Endothelial cell of umbilical vein (primary cell): ENCODE measurements around the gene TP53RK. TPM values are rescaled to one million over a fixed set of nuclear protein-coding genes. Genes with fewer than 3 reads are reported as not detected.
A peak's percentile ranks its signal among the peaks of the same experiment; 100 is the strongest.

Source experiments
- BruUV-seq: library from RNA; stranded (reverse); fragments of 400-500 nt; replicated peaks from 2 replicates; lab custom pipeline; 2021; lab: Mats Ljungman, UMichigan
- CTCF ChIA-PET: fragments of 300-600, 350-600 bp; sonication (Branson Sonifier 250); formaldehyde crosslinking; loops from one replicate; lab custom pipeline; 2021; ENCODE audit warnings: antibody characterized with exemption, inconsistent platforms; lab: Charles Lee
- POLR2A ChIA-PET: fragments of 300-600, 350-600 bp; sonication (Branson Sonifier 250); formaldehyde crosslinking; loops from one replicate; lab custom pipeline; 2021; ENCODE audit warnings: antibody characterized with exemption, inconsistent platforms; lab: Charles Lee
- DNase-seq: peaks from one replicate; pipeline ENCODE4 v3.0.0-alpha.2; 2011; ENCODE audit warnings: low read depth, low spot score
- FAIRE-seq: peaks from 2 replicates; lab custom pipeline; 2011; peaks lifted over from hg19 to GRCh38; lab: Jason Lieb, UNC
- H2AFZ ChIP-seq: 2 replicates; pipeline ENCODE4 v1.6.0; 2012; ENCODE audit warnings: low read depth, low read length, control low read depth, inconsistent platforms
- H3K27ac ChIP-seq: 2 replicates; pipeline ENCODE4 v1.5.1; 2011; ENCODE audit warnings: low read depth, mild to moderate bottlenecking, control low read depth, low read length, moderate library complexity; ENCODE audit not compliant: insufficient read depth
- H3K27me3 ChIP-seq, 2 experiments: 2 replicates each; pipeline versions ENCODE4 v1.6.0 to v1.6.1; 2011; ENCODE audit warnings: low read length in 2 of 2, mixed read lengths in 1 of 2; ENCODE audit not compliant: control insufficient read depth in 2 of 2, insufficient read depth in 2 of 2
- H3K36me3 ChIP-seq, 2 experiments: 2 replicates in 1 of 2; 3 replicates in 1 of 2; pipeline ENCODE4 v1.5.1; 2011; ENCODE audit warnings: low read length in 2 of 2, mild to moderate bottlenecking in 1 of 2, moderate library complexity in 1 of 2; ENCODE audit not compliant: control insufficient read depth in 2 of 2, insufficient read depth in 2 of 2; ENCODE audit errors: extremely low read depth in 1 of 2
- H3K4me1 ChIP-seq: 3 replicates; pipeline ENCODE4 v1.5.1; 2011; ENCODE audit warnings: mild to moderate bottlenecking, low read length; ENCODE audit not compliant: control insufficient read depth, insufficient read depth; ENCODE audit errors: extremely low read depth
- H3K4me2 ChIP-seq: 2 replicates; pipeline ENCODE4 v1.6.1; 2011; ENCODE audit warnings: low read length, control low read depth, mixed read lengths; ENCODE audit not compliant: insufficient read depth
- H3K4me3 ChIP-seq, 3 experiments: fragments of 200-600 bp in 1 of 3; sonication (generic), shearing (Covaris generic) in 1 of 3; replicated peaks in 1 of 3; 2 replicates each; pipeline ENCODE4 v1.5.1; 2011 to 2016; ENCODE audit warnings: control low read depth in 3 of 3, low read length in 3 of 3, mild to moderate bottlenecking in 2 of 3, inconsistent platforms in 1 of 3, low read depth in 1 of 3, moderate library complexity in 1 of 3; ENCODE audit not compliant: insufficient read depth in 1 of 3
- H3K79me2 ChIP-seq: 2 replicates; pipeline ENCODE4 v1.6.0; 2012; ENCODE audit warnings: low read length, inconsistent platforms; ENCODE audit not compliant: control insufficient read depth, insufficient read depth
- H3K9ac ChIP-seq: replicated peaks from 2 replicates; pipeline ENCODE3; 2011; ENCODE audit warnings: low read length, control low read depth; ENCODE audit not compliant: insufficient read depth; ENCODE audit errors: extremely low read depth
- H3K9me1 ChIP-seq: replicated peaks from 3 replicates; pipeline ENCODE4 v1.6.0; 2011; ENCODE audit warnings: mild to moderate bottlenecking, low read length; ENCODE audit not compliant: control insufficient read depth, insufficient read depth; ENCODE audit errors: extremely low read depth
- H3K9me3 ChIP-seq: replicated peaks from 2 replicates; pipeline ENCODE4 v1.5.1; 2012; ENCODE audit warnings: low read length, inconsistent platforms; ENCODE audit not compliant: control insufficient read depth, insufficient read depth
- H4K20me1 ChIP-seq: replicated peaks from 2 replicates; pipeline ENCODE3; 2011; ENCODE audit warnings: mild to moderate bottlenecking, low read length; ENCODE audit not compliant: control insufficient read depth, insufficient read depth; ENCODE audit errors: extremely low read depth
- EZH2 ChIP-seq: IDR thresholded peaks from 2 replicates; pipeline ENCODE4 v1.6.1; 2012; ENCODE audit warnings: borderline replicate concordance, low read depth, mild to moderate bottlenecking, moderate library complexity, low read length, inconsistent platforms; ENCODE audit not compliant: severe bottlenecking
- FOS ChIP-seq: IDR thresholded peaks from 2 replicates; pipeline ENCODE4 v1.6.1; 2011; ENCODE audit warnings: mild to moderate bottlenecking, low read length, moderate library complexity, borderline replicate concordance; ENCODE audit not compliant: insufficient read depth
- GATA2 ChIP-seq: IDR thresholded peaks from 2 replicates; pipeline ENCODE4 v1.7.0; 2011; ENCODE audit warnings: low read depth, mild to moderate bottlenecking, moderate library complexity, mixed read lengths, low read length; ENCODE audit not compliant: insufficient read length, insufficient read depth
- JUN ChIP-seq: IDR thresholded peaks from 2 replicates; pipeline ENCODE4 v1.6.1; 2011; ENCODE audit warnings: borderline replicate concordance, low read depth; ENCODE audit not compliant: insufficient read length, insufficient read depth
- MYC ChIP-seq: IDR thresholded peaks from one replicate; pipeline ENCODE4 v1.6.1; 2011; ENCODE audit warnings: mild to moderate bottlenecking, low read depth, low read length
- POLR2A ChIP-seq: IDR thresholded peaks from 2 replicates; pipeline ENCODE4 v1.6.1; 2012; ENCODE audit warnings: low read depth, mild to moderate bottlenecking, control low read depth, low read length
- POLR2AphosphoS5 ChIP-seq: IDR thresholded peaks from 2 replicates; pipeline ENCODE4 v1.6.1; 2012; ENCODE audit warnings: low read depth, mild to moderate bottlenecking, control low read depth, low read length, moderate library complexity; ENCODE audit not compliant: insufficient read depth
- dilution Hi-C: fragments of 300-500 bp; cut with MboI; formaldehyde crosslinking; loops from one replicate; pipeline ENCODE4 v1.15.0; 2019; ENCODE audit warnings: low sequenced_read_pairs; ENCODE audit not compliant: extremely low pct_ligation_motif_present
- intact Hi-C: fragments of 100-400 bp; cut with micrococcal nuclease; formaldehyde crosslinking; loops from one replicate; pipeline ENCODE4 v1.10.0; 2022
- polyA plus RNA-seq, 4 experiments: library from polyadenylated mRNA; depleted of rRNA in 3 of 4; stranded (reverse) in 3 of 4; unstranded in 1 of 4; fragments of >200 nt; gene quantifications; 2 replicates each; pipeline versions ENCODE4 v1.2.1 to v1.2.3, GENCODE V29; 2011 to 2012; ENCODE audit warnings: missing spikeins in 1 of 4
- total RNA-seq: library from RNA; stranded (reverse); gene quantifications from 2 replicates; pipeline ENCODE4 v1.2.3, GENCODE V29; 2021
- TF ChIP-seq, protein P1 (sequence below), 2 donors: IDR thresholded peaks; 1 replicate in 1 of 2; 2 replicates in 1 of 2; pipeline ENCODE4 v1.5.1; 2011; ENCODE audit warnings: low read length in 2 of 2, mild to moderate bottlenecking in 2 of 2, moderate library complexity in 2 of 2, control low read depth in 1 of 2, inconsistent platforms in 1 of 2, low read depth in 1 of 2; ENCODE audit not compliant: insufficient read depth in 1 of 2; ENCODE audit errors: extremely low read depth in 1 of 2
- TF ChIP-seq, protein P2 (sequence below): IDR thresholded peaks from 2 replicates; pipeline ENCODE4 v1.6.1; 2011; ENCODE audit not compliant: insufficient read depth, insufficient read length

The TP53RK gene
- total and polyA plus RNA-seq, 2 donors (not counting 3 experiments of a cell fraction or from before 2014, with no cell fraction given): 7.0 to 13.1 TPM

GRCh38 chr20:46709055-46709458 lies 19.8 kb upstream of the TP53RK start:
- FAIRE-seq: no peak
- intact Hi-C loops (loop anchor here (1.0 kb wide), 1 partner anchor 20 kb away; the partner anchor contains the start of gene TP53RK), dilution Hi-C loops (no loop called here)
- H3K79me2 ChIP-seq: no peaks in the 10 kb centered on the region
- H3K4me2 ChIP-seq: no peak overlapping the region
- H3K9me3 ChIP-seq: no peaks in the 10 kb centered on the region
- no peaks in the 10 kb centered on the region for H4K20me1 ChIP-seq
- H3K4me3 ChIP-seq: peak overlapping the region in 1 of 3 experiments; percentile 82
- peaks cover 0 to 1% of the 10 kb centered on the region in 2 experiments for H3K36me3 ChIP-seq
- no peak overlapping the region for H3K27ac ChIP-seq
- H2AFZ ChIP-seq: peak overlapping the region; percentile 98
- BruUV-seq: no TSS peak
- CTCF ChIA-PET: no interaction called here
- POLR2A ChIA-PET: no interaction called here
- H3K9me1 ChIP-seq: no peaks in the 10 kb centered on the region
- H3K4me1 ChIP-seq: peaks cover 9% of the 10 kb centered on the region
- TF ChIP-seq EZH2 (no peak), JUN (no peak), POLR2AphosphoS5 (no peak), FOS (no peak), MYC (no peak), GATA2 (no peak), POLR2A (no peak)
- TF ChIP-seq, protein P1, sequence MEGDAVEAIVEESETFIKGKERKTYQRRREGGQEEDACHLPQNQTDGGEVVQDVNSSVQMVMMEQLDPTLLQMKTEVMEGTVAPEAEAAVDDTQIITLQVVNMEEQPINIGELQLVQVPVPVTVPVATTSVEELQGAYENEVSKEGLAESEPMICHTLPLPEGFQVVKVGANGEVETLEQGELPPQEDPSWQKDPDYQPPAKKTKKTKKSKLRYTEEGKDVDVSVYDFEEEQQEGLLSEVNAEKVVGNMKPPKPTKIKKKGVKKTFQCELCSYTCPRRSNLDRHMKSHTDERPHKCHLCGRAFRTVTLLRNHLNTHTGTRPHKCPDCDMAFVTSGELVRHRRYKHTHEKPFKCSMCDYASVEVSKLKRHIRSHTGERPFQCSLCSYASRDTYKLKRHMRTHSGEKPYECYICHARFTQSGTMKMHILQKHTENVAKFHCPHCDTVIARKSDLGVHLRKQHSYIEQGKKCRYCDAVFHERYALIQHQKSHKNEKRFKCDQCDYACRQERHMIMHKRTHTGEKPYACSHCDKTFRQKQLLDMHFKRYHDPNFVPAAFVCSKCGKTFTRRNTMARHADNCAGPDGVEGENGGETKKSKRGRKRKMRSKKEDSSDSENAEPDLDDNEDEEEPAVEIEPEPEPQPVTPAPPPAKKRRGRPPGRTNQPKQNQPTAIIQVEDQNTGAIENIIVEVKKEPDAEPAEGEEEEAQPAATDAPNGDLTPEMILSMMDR (IDR thresholded peaks at IDR 0.05; ENCODE audit: extremely low read depth in 1 of 2, insufficient read depth in 1 of 2, low read depth in 1 of 2, low read length in 2 of 2): no peak
- TF ChIP-seq, protein P2, sequence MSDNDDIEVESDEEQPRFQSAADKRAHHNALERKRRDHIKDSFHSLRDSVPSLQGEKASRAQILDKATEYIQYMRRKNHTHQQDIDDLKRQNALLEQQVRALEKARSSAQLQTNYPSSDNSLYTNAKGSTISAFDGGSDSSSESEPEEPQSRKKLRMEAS: no peak
- DNase-seq: no peak
- H3K9ac ChIP-seq: peak overlapping the region; percentile 12
- peaks cover 4 to 6% of the 10 kb centered on the region in 2 experiments for H3K27me3 ChIP-seq
